Stimulated activated CD4-positive, alpha-beta T cell treated with anti-CD3 and anti-CD28 coated beads, Interleukin-12 subunit alpha, Interleukin-12 subunit beta, amount 100 ng/mL, for 48 hours (primary cell): ENCODE results near the gene DROSHA.
"Not testable (repeated sequence)": the region's sequence is repeated elsewhere in the genome, so short reads cannot be mapped to it uniquely, and the experiment has no call there.

Experiments
- DNase-seq, 3 donors: peaks; one replicate each; pipeline ENCODE4 v3.0.0-alpha.2; 2020; ENCODE audit warnings: low read depth in 2 of 3, low spot score in 1 of 3

Gene DROSHA, protein sequence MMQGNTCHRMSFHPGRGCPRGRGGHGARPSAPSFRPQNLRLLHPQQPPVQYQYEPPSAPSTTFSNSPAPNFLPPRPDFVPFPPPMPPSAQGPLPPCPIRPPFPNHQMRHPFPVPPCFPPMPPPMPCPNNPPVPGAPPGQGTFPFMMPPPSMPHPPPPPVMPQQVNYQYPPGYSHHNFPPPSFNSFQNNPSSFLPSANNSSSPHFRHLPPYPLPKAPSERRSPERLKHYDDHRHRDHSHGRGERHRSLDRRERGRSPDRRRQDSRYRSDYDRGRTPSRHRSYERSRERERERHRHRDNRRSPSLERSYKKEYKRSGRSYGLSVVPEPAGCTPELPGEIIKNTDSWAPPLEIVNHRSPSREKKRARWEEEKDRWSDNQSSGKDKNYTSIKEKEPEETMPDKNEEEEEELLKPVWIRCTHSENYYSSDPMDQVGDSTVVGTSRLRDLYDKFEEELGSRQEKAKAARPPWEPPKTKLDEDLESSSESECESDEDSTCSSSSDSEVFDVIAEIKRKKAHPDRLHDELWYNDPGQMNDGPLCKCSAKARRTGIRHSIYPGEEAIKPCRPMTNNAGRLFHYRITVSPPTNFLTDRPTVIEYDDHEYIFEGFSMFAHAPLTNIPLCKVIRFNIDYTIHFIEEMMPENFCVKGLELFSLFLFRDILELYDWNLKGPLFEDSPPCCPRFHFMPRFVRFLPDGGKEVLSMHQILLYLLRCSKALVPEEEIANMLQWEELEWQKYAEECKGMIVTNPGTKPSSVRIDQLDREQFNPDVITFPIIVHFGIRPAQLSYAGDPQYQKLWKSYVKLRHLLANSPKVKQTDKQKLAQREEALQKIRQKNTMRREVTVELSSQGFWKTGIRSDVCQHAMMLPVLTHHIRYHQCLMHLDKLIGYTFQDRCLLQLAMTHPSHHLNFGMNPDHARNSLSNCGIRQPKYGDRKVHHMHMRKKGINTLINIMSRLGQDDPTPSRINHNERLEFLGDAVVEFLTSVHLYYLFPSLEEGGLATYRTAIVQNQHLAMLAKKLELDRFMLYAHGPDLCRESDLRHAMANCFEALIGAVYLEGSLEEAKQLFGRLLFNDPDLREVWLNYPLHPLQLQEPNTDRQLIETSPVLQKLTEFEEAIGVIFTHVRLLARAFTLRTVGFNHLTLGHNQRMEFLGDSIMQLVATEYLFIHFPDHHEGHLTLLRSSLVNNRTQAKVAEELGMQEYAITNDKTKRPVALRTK (N-terminal part only)

DNA sequence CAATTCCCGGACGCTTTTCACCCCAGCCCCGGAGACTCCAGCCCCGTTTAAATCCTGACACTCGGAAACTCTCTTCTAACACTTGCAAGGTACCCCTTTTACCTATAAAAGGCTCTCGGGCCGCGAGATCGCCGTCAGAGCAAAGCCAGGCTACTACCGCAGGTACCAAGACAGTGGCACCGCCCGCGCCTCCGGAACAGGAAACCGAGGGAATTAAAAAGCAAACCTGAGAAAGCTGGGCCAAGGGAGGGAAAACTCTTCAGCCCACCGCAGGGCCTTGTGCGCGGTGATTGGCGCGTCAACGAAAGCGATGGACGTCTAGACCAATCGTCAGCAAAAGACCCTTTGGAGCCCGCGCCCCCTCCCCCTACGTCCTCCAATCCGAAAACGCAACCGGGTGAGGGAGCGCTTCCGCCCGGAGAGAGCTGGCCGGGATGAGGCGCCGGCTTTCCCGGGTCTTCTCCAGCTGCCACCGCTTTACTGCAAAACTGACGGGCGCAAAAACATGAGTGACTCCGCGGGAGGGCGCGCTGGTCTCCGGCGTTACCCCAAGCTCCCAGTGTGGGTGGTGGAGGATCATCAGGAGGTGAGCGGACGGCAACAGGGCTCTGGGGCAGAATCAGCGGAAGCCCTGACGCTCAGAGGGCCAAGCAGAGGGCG lies at the start of gene DROSHA, which contains the start of gene C5orf22:
Gene DROSHA (minus strand): TSS at position 206 of the 660 bp plus-strand sequence. CDS start 3,034 bp downstream, outside the sequence.
Gene C5orf22 (plus strand): TSS at position 414 of the 660 bp plus-strand sequence. CDS start 92 bp downstream, at position 506.
- peak; percentile 88 to 93 (median 89) for DNase-seq

DNA sequence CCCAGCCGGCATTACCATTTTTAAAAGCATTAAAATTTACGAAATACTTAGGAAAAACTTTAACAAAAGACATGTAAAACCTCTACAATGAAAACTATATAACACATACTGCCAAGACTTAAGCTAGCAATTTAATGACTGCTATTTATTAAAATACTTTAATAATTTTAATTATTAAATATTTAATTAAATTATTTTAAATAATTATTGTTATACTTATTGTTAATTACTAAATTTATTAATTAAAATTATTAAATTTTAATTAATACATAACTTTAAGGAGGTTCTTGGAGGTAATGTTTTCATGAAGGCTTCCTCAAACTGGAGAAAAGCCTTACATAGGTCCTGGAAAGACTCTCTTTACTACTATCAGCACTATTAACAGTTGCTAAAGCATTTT lies 47.7 kb upstream of the DROSHA start:
- no peak for DNase-seq

DNA sequence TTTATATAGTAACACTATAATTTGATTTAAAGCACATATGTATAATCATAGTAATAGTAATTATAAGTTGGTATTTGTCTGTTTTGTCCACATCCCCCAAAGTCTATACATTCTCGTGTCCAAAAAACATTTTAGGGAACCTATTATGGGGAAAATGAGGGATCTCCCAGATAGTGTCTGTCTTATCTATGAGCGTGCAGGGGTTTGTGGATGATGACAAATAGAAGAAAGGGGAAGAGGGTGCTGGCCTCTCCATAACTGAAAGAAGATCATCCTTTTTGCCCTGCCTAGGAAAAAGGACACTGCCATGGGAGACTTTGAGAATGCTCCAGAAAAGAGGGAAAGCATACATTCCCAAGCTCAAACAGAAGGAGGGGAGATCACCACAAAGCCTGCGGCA lies 45.5 kb upstream of the DROSHA start:
- DNase-seq = no peak

DNA sequence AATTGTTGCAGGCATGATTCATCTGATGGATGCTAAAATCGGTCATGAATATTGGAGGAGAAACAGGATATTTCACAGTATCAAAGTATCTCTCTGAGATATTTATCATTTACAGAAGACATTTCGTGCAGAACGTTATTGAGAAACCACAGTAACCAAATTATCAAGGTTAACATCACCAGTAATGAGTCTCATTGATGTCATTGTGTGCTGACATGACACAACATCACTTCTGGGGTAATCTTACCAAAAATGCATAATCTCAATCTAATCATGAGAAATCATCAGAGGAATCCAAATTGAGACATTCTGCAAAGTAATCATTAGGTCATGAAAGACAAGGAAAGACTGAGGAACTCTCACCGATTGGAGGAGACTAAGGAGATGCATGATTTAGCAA lies 42.9 kb upstream of the DROSHA start:
- DNase-seq = no peak

DNA sequence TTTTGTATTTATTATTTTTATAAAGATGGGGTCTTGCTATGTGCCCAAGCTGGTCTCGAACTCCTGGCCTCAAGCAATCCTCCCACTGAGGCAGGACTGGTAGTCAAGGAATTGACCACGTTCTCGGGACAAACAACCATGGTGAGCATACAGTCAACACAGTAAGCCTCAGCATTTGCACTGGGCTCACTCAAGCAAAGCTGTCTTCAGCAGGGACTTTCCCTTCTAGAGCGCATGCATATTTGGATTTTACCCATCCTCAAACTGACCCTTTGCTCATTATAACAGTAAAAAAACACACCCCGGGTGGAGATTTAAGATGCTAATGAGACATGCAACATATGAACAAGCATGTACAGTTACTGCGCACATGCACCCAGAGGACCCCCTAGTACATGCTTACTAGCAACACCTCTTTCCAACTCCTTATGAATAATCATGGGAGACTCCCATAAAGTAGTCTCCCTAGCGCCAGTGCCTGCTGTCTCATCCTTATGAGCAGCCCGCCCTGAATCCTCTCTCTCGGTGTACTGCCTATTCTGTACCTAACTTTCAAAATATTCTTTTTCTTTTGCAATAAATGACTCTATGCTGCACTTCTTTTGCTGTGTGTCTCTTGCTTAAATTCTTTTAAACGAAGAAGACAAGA lies 41.7 kb upstream of the DROSHA start:
- no peak for DNase-seq

DNA sequence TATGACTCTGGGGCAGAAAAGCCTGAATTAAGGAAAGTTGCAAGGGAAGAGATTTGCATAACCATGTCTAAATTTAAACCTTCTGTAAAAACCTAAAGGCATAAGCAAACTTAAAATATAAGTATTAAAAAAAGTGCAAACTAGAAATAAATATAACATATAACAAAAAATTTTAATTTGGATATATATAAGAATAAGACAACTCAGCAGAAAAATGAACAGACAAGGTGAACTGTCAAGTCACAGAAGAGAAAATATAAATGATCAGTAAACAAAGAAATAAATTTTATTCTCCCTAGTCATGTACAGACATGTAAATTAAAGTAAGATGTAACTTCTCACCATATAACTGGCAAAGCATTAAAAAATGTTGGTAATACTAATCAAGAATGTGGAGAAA lies 37.2 kb upstream of the DROSHA start:
- no peak for DNase-seq

DNA sequence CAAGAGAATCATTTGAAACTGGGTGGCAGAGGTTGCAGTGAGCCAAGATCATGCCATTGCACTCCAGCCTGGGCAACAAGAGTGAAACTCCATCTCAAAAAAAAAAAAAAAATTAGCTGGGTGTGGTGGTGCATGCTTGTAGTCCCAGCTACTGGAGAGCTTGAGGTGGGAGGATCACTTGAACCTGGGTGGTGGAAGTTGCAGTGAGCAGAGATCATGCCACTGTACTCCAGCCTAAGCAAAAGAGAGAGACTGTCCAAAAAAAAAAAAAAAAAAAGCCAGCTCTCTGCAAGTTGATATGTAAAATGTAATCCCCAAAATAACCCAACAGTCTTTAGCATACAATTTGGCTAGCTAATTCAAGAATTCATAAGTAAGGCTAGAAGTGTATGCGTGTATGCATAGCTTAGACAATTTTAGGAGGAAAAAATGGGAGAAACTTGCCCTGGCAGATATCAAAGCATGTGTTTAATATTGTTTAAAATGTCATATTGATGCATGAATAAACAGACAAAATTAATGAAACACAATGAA lies 36.5 kb upstream of the DROSHA start:
- DNase-seq = no peak

DNA sequence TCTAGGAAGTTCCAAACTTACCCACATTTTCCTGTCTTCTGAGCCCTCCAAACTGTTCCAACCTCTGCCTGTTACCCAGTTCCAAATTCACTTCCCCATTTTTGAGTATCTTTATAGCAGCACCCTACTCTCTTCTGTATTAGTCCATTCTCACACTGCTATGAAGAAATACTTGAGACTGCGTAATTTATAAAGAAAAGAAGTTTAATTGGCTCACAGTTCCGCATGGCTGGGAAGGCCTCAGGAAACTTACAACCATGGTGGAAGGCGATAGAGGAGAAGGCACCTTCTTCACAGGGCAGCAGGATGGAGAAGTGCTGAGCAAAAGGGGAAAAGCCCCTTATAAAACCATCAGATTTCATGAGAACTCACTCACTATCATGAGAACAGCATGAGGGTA lies 34.5 kb upstream of the DROSHA start:
- not testable (repeated sequence) for DNase-seq

DNA sequence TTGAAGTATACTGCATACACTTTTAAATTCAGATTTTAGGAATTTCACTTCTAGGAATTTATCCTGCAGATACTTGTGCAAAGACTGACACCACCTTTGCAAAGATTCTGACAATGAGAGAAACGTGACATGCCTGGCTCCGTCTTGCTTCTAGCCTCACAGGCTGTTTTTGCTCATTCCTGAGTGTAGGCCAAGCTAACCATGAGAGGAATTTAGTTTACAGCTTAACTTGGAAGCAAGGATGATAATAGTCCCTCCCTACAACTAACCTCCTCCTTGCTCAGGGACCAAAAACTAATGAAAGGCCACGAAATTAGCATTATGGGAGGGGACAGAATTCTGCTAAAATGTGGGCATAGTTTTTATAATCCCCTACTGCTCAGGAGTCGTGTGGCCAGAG lies 31.3 kb upstream of the DROSHA start:
- no peak for DNase-seq

DNA sequence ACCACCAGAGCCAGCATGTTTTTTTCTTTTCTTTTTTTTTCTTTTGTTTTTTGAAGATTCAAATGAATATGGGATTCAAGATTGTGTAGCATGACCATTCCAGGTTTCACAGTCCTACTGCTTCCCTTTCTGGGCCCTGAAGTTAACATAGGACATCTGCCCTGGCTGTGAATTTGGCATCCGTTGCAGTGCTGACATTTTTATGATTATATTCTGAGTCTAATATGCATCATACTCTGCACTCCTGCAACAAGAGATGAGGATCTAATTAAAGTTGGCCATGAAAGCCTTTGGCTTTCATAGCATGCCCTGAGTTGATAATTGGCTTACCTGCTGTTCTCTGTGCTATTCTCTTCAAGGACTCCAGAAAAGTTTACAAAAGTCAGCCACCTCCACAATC lies 30.1 kb upstream of the DROSHA start:
- no peak for DNase-seq

DNA sequence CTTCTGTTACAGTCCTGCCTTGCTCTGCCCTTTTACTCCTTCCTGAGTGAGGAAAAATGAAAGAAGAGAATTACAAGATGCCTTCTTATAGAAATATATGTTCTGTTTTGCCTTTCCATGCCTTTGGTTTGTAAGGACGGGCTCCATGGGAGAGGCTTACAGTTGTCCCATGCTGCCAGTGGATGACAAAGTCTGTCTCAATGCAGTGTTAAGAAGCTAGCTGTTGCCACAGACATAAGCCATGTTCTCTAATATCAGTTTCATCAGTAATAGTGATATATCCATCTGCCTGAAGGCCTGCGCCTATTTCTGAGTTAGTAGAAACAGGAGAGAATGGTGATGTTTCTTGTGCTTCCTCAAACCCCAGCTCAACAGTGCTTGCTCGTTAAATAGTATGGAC lies 28.0 kb upstream of the DROSHA start:
- DNase-seq = no peak

DNA sequence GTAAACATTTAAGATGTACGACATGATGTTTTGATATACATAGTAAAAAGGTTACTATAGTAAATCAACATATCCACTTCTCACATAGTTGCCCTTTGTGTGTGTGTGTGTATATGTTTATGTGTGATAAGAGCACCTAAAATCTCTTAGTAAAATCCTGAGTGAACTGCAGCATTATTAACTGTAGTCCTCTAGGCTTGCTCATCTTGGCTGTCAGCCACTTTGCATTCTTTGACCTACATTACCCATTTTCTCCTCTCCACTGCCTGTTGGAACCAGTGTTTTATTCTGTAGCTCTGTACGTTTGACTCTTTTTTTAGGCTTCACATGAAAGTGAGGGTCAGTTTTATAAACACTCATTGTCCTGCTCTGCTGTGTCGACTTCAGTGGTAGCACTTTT lies 24.6 kb upstream of the DROSHA start:
- DNase-seq = no peak

DNA sequence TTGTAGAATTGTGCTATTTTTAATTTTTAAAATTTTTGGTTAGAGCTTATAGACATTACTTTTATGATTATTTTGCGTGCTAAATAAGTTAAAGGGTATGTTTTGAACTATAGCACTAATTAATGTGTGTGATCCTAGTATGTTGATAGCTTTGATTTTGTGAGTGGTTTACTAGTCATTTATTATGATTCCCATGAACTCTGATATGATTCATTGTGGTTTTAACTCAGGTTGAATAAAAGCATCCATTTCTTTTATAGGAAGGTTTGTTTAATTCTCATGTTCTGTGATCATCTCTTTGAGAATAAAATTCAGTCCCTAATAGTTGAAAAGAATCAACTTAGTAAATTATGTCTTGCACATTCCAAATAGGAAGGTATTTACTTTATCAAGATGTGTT lies 22.7 kb upstream of the DROSHA start:
- DNase-seq = no peak

DNA sequence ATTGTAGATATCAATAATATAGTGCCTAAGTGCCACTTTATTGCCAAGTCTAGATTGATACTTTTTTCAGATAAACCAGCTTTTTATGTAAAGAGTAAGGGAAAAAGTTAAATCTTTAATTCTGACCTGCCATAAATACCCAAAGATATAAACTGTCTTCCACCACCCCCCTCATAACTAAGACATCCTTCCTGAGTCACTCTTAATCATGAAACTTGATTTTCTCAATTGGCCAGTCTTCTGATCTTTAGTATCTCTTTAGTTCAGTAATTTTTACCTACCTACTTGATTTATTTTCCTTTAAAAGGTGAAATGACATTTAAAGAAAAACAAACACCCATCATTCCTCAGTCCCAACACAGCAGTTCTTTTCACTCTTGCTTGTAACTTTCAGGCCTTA lies 22.0 kb upstream of the DROSHA start:
- DNase-seq = no peak

DNA sequence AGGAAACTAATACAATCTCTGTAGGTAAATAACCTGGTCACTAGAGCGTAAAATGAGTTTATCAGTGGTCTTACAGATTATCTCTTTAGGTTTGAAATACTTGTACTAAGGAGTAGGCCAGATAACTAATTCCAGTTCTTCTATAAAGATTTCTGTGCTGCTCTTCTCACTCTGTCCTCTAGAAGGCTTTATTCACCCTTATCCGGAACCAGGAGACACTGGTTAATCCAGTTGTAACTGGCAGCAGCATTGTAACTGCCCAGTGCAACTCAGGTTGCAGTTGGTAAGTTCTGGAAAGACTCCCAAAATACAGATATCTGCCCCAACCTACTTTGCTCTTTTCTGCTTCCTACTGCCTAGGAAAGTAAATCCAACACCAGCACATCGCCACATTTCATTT lies 20.0 kb upstream of the DROSHA start:
- DNase-seq = no peak

DNA sequence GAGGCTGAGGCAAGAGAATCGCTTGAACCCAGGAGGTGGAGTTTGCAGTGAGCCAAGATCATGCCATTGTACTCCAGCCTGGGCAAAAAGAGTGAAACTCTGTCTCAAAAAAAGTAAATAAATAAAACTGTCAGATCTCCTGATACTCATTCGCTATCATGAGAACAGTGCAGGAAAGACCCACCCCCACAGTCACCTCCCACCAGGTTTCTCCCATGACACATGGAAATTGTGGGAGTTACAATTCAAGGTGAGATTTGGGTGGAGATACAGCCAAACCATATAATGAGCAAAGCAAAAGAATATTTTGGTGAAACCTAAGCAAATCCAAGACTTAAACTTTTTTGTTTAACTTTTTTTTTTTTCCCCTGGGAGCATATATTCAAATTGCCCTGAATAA lies 17.2 kb upstream of the DROSHA start:
- DNase-seq = not testable (repeated sequence)

DNA sequence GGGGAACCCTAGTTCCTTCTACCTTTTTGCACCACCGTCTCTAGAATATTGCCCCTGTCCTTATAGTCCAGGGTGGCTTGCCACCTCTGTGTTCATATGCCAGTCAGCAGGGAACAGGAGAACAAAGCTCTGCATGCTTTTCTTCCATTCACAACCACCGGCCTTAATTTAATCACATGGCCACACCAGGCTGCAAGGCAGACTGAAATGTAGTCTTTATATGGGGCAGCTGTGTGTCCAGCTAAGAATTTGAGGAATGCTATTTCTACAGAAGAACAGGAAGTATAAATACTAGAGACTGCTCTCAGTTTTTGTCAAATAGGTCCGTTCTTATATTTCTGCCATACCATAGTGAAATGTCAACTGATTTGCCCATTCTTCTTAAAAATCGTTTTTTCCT lies 6.0 kb upstream of the DROSHA start:
- no peak for DNase-seq

DNA sequence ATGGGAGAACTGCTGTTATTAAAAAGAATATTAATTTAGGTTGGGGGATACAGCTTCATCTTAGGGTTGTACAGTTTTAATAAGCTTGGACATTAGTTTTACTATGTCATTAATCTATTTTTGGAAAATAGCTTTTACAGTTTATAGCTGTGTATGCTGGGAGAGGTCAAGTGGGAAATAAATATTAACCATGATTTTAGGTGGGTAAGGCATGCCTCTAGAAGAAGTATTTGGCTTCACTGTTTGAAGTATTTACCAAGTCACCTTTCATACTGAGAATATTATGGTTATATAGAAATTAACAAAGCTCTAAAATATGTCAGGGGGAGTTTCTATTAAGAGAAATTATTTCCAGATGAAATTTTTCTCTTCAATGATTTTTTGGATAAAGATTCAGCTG lies 5.5 kb upstream of the DROSHA start:
- DNase-seq = no peak

DNA sequence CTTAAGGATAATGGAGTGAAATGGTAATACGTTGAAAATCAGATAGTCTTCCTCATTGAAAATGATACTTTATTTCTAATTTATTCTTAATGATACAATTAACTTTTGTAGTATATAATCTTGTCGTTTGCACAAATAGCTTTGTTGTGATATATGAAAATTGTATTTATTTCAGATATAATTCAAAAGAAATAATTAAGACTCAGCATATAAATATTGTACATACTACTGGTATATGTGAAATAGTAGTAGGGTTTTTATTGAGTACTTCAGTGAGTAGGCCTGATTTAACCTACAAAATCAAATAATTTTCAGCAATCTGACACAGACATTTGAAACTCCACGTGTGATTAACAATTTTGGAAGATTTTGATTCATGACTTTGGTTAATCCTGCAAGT lies 5.0 kb upstream of the DROSHA start:
- DNase-seq = no peak

DNA sequence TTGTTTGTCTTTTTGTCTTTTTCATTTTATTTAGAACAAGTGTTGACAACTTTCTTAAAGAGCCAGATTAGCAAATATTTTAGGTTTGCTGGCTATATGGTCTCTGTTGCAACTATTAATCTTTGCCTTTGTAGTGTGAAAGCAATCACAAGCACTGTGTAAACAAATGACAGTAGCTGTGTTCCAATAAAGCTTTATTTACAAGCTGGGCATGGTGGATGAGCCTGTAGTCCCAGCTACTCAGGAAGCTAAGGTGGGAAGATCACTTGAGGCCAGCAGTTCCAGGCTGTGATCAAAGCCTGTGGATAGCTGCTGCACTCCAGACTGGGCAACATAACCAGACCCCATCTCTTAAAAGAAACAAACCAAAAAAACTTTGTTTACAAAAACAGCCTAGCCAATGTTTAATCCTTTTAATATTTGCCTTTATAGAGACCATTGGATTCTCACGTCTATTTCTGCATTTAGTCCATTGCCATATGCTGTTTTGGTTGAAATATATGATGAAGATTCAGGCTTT lies 2.7 kb upstream of the DROSHA start:
- DNase-seq = no peak
